ENCODE data around the gene PKD1L1.

Gene PKD1L1

DNA sequence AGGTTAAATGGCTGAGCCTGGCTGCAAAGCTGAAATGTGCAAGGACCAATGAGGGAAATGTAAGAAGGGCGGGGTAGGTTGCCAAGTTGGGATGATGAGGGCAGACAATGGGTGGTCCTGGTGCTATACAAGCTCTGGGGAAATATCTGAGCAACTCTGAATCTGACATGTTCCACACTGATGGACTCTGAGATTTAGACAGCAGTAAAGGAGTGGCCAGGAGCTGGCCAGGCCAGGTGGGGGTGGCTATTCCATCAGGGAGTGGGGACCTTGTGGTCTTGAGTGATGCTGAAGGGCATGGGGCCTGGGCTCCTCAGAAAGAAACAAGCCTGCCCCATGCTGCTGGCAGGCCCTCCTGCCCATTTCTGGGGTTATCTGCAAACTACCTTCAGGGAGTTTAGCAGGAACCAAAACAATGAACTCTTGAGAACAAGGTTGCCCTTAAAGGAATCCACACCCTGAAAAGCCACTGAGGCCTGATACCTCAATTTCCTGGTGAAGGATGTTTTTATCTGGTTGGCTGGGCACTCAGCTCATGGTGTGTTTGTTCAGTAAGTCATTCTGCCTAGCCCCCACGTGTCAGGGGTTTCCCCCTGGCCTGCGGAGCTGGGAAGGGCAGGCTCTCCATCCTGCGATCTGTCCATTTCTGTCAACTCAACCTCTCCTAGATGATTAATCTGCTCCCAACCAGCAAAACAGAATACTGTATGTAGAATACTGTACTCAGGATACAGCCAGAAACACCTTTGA lies 223.1 kb downstream of the PKD1L1 start:
- no peak overlapping the region for H3K4me3 ChIP-seq (ENCODE audit: low read depth, low read length)
- CTCF ChIA-PET: interaction anchor here (1.2 kb wide), 1 partner anchor 10 kb away, joined by 4 read pairs; no protein-coding TSS in a partner anchor
- POLR2A ChIA-PET: no interaction called here
- DNase-seq (ENCODE audit: low read depth, low spot score): no peak
- no peak for TF ChIP-seq CTCF (IDR thresholded peaks at IDR 0.05; ENCODE audit: insufficient read depth, low read length, missing control alignments)

Data from AG04449 (cell line).